ENCODE data around the gene TXNDC11.

The TXNDC11 gene

DNA sequence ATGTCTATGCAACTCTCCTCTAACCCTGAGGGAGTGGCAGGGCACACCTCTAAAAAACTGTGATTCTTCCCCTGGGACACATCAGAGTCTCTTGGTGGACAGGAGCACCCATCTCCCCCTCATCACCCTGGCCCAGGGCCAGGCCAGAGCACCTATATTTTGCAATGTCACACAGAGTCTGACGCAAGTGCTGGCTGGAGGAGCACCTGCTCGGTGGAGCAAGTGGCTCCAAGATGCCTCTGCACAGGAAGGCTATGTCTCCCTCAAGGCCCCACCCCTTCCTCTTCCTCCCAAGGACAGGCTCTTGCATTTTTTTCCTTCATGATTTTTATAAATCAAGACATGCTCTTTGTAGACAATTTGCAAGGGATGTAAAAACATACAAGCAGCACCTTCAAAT, 61.1 kb downstream of the TXNDC11 start:
- H3K36me3 ChIP-seq (ENCODE audit: insufficient read depth), result peaks cover 40% of the 10 kb centered on the region; the same call in 1 of the 2 replicates
- TF ChIP-seq, protein P1, sequence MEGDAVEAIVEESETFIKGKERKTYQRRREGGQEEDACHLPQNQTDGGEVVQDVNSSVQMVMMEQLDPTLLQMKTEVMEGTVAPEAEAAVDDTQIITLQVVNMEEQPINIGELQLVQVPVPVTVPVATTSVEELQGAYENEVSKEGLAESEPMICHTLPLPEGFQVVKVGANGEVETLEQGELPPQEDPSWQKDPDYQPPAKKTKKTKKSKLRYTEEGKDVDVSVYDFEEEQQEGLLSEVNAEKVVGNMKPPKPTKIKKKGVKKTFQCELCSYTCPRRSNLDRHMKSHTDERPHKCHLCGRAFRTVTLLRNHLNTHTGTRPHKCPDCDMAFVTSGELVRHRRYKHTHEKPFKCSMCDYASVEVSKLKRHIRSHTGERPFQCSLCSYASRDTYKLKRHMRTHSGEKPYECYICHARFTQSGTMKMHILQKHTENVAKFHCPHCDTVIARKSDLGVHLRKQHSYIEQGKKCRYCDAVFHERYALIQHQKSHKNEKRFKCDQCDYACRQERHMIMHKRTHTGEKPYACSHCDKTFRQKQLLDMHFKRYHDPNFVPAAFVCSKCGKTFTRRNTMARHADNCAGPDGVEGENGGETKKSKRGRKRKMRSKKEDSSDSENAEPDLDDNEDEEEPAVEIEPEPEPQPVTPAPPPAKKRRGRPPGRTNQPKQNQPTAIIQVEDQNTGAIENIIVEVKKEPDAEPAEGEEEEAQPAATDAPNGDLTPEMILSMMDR (conservative IDR thresholded peaks at IDR 0.05; ENCODE audit: low read depth, low read length), result no peak
- H3K9ac ChIP-seq, result no peak overlapping the region
- H3K79me2 ChIP-seq (ENCODE audit: insufficient read depth, low read depth), result peaks cover 41% of the 10 kb centered on the region; the same call in 1 of the 2 replicates
- H3K4me2 ChIP-seq, result peak overlapping the region; percentile 61; the same call in 1 of the 2 replicates
- H3K4me1 ChIP-seq (ENCODE audit: low read depth, poor library complexity, severe bottlenecking), result peaks cover 82% of the 10 kb centered on the region
- H3K27me3 ChIP-seq (ENCODE audit: insufficient read depth, low read depth), result no peaks in the 10 kb centered on the region
- H2AFZ ChIP-seq (ENCODE audit: low read depth), result no peak overlapping the region
- H3K27ac ChIP-seq, result peak overlapping the region; percentile 11; the same call in 1 of the 2 replicates
- H4K20me1 ChIP-seq (ENCODE audit: insufficient read depth), result 0 out of 2 replicates have a peak, but pooled peaks cover 5% of the 10 kb centered on the region
- no peak overlapping the region for H3K4me3 ChIP-seq (IDR thresholded peaks at IDR 0.05; ENCODE audit: insufficient read depth, low read depth, low read length)

DNA sequence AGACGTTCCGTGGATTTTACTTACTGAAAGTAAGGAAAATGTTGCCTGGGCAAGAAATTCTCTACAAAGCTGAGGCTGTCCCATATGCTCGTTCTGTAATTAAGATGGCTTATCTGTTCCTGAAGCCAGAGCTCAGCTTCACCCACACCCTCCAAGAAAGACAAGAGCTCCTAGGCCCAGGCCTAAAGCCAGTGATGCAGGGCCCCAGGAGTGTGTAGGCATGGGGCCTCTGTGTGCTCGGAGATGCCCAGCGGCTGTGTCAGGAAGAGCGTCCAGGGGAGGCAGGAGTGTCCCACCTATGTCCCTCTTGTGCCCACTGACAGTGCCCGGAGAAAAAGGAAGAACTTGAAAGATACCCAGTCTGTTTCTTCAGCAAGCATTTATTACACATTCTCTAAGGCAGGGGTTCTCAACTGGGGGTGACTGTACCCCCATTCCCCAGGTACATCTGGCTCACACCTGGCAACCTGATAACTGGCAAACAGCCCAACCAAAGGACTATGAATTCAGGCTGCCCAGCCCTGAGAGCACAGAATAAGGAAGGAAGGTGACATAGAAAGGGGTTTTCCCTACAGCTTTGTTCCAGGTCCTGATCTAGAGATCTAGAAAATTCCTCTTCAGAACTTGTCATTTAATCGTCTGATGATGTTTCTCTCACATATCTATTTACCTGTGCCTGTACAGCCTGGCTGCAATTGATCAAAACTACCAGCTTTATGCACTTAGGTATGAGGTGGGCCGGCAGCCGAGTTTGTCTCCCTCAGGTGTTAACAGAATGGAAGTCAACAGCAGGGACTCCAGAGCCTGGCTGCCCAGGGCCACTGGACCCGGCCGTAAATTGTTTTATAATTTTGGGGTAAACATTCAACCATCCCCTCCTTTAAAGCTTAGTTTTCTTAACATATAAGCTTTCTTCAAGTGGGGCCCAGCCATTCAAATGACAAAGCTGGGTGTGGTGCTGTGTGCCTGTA, 62.4 kb downstream of the TXNDC11 start:
- no peak overlapping the region; the same call in 1 of the 2 replicates for H3K27ac ChIP-seq
- H2AFZ ChIP-seq (ENCODE audit: low read depth), result no peak overlapping the region
- H3K79me2 ChIP-seq (ENCODE audit: insufficient read depth, low read depth), result peaks cover 29% of the 10 kb centered on the region; the same call in 1 of the 2 replicates
- H3K4me1 ChIP-seq (ENCODE audit: low read depth, poor library complexity, severe bottlenecking), result peaks cover 75% of the 10 kb centered on the region
- no peak overlapping the region for H3K9ac ChIP-seq
- H3K27me3 ChIP-seq (ENCODE audit: insufficient read depth, low read depth), result no peaks in the 10 kb centered on the region
- H3K4me3 ChIP-seq (IDR thresholded peaks at IDR 0.05; ENCODE audit: insufficient read depth, low read depth, low read length), result no peak overlapping the region
- 0 out of 2 replicates have a peak, but pooled peaks cover 5% of the 10 kb centered on the region for H4K20me1 ChIP-seq (ENCODE audit: insufficient read depth)
- H3K4me2 ChIP-seq, result peak overlapping the region; percentile 46; the same call in 1 of the 2 replicates
- peaks cover 37% of the 10 kb centered on the region; the same call in 1 of the 2 replicates for H3K36me3 ChIP-seq (ENCODE audit: insufficient read depth)
- TF ChIP-seq, protein P1 (conservative IDR thresholded peaks at IDR 0.05; ENCODE audit: low read depth, low read length), result no peak

DNA sequence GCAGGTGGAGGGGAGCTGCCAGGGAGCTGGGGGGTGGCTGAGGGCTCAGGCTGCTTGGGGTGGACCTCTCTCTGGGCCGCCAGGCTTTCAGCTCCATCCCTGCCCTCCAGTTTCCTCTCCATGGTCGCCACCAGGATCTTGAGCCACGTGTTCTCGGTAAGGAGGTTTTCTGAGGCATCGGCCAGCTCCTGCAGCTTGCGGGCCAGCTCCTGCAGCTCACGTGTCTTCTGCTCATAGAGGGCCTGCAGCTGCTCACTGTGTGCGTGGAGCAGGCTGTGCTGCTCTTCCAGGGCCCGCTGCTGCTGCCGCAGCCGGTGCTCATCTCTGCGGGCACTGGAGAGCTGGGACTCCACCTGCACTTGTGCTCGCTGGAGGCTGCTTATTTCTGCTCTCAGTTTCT, 63.4 kb downstream of the TXNDC11 start:
- no peaks in the 10 kb centered on the region for H3K27me3 ChIP-seq (ENCODE audit: insufficient read depth, low read depth)
- H3K4me3 ChIP-seq (IDR thresholded peaks at IDR 0.05; ENCODE audit: insufficient read depth, low read depth, low read length), result no peak overlapping the region
- no peak overlapping the region for H3K9ac ChIP-seq
- peaks cover 65% of the 10 kb centered on the region for H3K4me1 ChIP-seq (ENCODE audit: low read depth, poor library complexity, severe bottlenecking)
- H3K27ac ChIP-seq, result no peak overlapping the region
- H3K36me3 ChIP-seq (ENCODE audit: insufficient read depth), result peaks cover 33% of the 10 kb centered on the region; the same call in 1 of the 2 replicates
- H3K79me2 ChIP-seq (ENCODE audit: insufficient read depth, low read depth), result peaks cover 20% of the 10 kb centered on the region; the same call in 1 of the 2 replicates
- peak overlapping the region; percentile 46; the same call in 1 of the 2 replicates for H3K4me2 ChIP-seq
- TF ChIP-seq, protein P1 (conservative IDR thresholded peaks at IDR 0.05; ENCODE audit: low read depth, low read length), result no peak
- no peak overlapping the region for H2AFZ ChIP-seq (ENCODE audit: low read depth)
- H4K20me1 ChIP-seq (ENCODE audit: insufficient read depth), result 0 out of 2 replicates have a peak, but pooled peaks cover 5% of the 10 kb centered on the region

DNA sequence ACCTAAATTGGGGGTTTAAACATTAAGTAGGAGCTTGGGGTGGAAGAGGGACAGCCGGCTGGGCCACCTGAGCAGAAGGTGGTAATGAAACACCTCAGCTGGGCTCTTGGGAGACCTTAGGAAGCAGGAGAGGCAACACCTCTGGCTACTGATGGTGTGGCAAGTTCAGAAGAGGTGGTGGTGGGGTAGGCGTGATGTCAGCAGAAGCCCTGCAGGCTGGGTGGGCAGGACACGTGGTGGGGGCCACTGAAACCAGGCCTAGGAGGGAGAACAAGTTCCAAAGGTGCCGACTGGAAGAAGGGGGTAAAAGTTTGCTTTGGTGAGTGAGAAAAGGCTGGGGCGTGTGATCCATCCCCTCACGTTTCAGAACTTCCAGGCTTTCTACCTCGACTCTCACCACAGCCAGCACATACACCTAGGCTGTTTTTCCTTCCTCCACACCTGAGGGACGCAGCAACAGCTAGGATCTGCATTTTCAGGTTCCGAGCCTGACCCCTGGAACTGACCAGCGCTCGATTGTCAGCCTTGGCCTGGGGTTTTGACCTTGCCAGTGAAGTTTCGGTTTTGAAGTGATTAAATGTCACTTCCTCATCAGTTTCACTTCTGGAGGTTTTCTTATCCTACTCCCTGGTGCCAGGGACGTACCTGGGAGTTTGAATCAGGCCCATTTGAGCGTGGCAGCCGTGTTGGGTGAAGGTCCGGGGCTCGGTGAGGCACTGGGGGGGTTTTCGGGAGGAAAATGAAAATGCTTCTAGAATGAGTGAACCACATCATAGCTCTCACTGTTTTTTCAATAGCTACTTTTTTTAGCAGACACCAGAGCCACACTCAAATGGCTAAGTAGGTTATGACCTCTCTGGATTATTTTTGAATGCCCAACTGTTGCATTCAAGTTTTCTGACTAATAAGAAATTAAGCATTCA, 64.4 kb downstream of the TXNDC11 start:
- Histone ChIP-seq H3K4me1 (ENCODE audit: low read depth, poor library complexity, severe bottlenecking) (peaks cover 55% of the 10 kb centered on the region), H3K79me2 (ENCODE audit: insufficient read depth, low read depth) (peaks cover 16% of the 10 kb centered on the region; the same call in 1 of the 2 replicates), H2AFZ (ENCODE audit: low read depth) (no peak overlapping the region), H3K4me2 (peak overlapping the region; percentile 46; the same call in 1 of the 2 replicates), H3K36me3 (ENCODE audit: insufficient read depth) (peaks cover 27% of the 10 kb centered on the region; the same call in 1 of the 2 replicates), H3K9ac (no peak overlapping the region), H4K20me1 (ENCODE audit: insufficient read depth) (0 out of 2 replicates have a peak, but pooled peaks cover 5% of the 10 kb centered on the region), H3K4me3 (IDR thresholded peaks at IDR 0.05; ENCODE audit: insufficient read depth, low read depth, low read length) (no peak overlapping the region), H3K27ac (no peak overlapping the region), H3K27me3 (ENCODE audit: insufficient read depth, low read depth) (no peaks in the 10 kb centered on the region)
- TF ChIP-seq, protein P1 (conservative IDR thresholded peaks at IDR 0.05; ENCODE audit: low read depth, low read length), result no peak
